ENCODE data around the gene MTMR12.
"Not testable (repeated sequence)": the region's sequence is repeated elsewhere in the genome, so short reads cannot be mapped to it uniquely, and the experiment has no call there.

MTMR12 gene

DNA sequence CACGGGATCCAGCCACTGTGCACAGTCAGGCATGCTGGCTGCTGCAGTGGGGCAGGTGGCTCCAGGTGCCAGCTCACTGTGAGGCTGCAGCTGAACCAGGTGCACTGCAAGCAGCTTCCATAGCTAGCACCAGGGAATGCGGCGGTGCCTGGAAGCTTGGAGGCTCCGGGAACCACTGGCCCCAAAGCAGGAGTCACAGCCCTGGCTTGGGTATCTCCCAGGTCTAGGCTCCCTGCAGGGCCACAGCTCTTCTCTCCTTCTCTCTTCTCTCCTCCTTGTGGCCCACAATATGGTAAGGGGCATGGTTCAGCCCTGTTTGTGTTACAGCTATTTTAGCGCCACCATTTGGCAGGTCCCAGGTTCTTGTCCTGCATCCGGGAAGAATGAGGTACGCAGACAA lies 6.7 kb upstream of the MTMR12 start:
- no peak for DNase-seq
- no peak overlapping the region for H3K4me3 Mint-ChIP-seq
- H3K27me3 Mint-ChIP-seq: peaks cover 4% of the 10 kb centered on the region
- CTCF ChIA-PET: interaction anchor here (0.5 to 2.0 kb wide), 2 partner anchors 87 to 494 kb away, joined by 3 to 8 read pairs; no protein-coding TSS in a partner anchor
- peaks cover 4% of the 10 kb centered on the region for H3K36me3 Mint-ChIP-seq
- peaks cover 9% of the 10 kb centered on the region for H3K9me3 Mint-ChIP-seq
- peaks cover under 1% of the 10 kb centered on the region for H3K4me1 Mint-ChIP-seq
- no peak overlapping the region for H3K27ac Mint-ChIP-seq

DNA sequence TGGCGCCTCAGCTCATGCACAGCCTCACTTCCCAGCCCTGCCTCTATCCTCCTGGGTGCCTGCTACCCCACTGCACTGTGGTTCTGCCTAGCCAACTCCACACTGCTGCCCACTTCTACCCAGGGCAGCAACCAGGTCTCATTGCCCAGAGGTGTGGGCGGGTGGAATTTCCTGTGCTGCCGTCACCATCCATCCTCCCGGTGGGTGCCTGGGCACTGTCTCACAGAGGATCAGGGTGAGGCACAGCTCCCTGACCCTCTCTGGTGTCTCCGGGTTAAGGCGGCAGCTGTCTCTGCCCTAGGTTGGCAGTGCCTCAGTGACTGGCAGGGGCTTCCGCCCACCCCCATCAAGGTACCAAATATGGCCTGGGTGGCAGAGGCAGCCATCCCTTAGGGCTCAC lies 4.3 kb upstream of the MTMR12 start:
- Mint-ChIP-seq H3K27me3 (peaks cover 4% of the 10 kb centered on the region), H3K36me3 (peaks cover 4% of the 10 kb centered on the region), H3K4me1 (peaks cover 5% of the 10 kb centered on the region), H3K9me3 (peaks cover 9% of the 10 kb centered on the region), H3K27ac (no peak overlapping the region), H3K4me3 (no peak overlapping the region)
- DNase-seq: no peak
- CTCF ChIA-PET: interaction anchor here (1.0 kb wide), 1 partner anchor 12 kb away, joined by 4 read pairs; no protein-coding TSS in a partner anchor

DNA sequence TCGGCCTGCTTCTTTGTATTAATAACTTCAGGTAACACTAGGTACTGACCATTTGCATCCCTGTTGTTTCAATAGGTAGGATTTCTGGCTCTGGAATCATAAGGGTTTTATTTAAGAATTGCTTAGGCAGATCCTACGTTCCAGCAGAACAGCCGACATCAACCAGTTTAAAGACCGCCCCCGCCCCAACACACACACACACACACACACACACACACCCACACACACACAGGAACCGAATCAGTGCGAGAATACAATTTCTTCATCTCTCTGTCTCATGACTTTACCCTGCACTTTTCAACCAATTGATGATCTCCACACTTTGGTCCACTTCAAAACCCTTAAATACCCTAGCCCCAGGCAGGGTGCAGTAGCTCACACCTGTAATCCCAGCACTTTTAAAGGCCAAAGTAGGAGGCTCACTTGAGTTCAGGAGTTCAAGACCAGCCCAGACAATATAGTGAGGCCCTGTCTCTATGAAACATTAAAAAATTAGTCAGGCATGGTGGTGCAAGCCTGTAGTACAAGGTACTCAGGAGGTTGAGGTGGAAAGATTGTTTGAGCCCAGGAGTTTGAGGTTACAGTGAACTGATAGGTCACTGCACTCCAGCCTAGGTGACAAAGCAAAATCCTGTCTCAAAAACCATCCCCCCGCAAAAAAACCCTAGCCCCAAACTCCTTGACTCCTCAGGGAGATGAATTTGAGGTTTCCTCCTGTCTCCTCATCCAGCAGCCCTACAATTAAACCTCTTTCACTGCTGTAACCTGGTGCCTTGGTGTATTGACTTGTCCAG lies 2.7 kb upstream of the MTMR12 start:
- peaks cover 19% of the 10 kb centered on the region for H3K4me1 Mint-ChIP-seq
- H3K4me3 Mint-ChIP-seq: no peak overlapping the region
- H3K9me3 Mint-ChIP-seq: no peaks in the 10 kb centered on the region
- H3K27ac Mint-ChIP-seq: peak overlapping the region; percentile 24
- CTCF ChIA-PET: no interaction called here
- H3K27me3 Mint-ChIP-seq: peaks cover 4% of the 10 kb centered on the region
- no peak for DNase-seq
- peaks cover 6% of the 10 kb centered on the region for H3K36me3 Mint-ChIP-seq

DNA sequence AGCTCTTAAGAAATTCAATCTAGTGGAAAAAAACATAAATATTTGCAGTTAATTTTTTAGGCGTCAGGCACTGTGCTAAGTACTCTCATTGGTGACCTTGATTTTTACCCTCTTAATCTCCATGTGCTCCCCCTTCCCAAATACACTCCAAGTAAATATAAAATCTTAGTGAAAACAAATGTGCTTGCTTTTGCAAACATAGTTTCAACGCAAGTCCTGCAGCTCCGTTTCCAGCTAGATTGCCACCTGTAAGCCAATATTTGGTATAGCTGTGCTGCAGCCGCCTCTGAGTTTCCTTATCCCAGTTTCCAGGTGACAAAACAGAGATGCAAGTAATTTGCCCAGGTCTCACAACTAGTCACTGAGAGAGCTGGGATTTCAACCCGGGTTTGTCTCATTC lies 1.9 kb upstream of the MTMR12 start:
- no peak for DNase-seq
- peak overlapping the region; percentile 45 for H3K4me3 Mint-ChIP-seq
- no peaks in the 10 kb centered on the region for H3K9me3 Mint-ChIP-seq
- peak overlapping the region; percentile 75 for H3K27ac Mint-ChIP-seq
- CTCF ChIA-PET: interaction anchor here (1.7 kb wide), 1 partner anchor 16 kb away, joined by 3 read pairs; no protein-coding TSS in a partner anchor
- H3K4me1 Mint-ChIP-seq: peaks cover 25% of the 10 kb centered on the region
- peaks cover 4% of the 10 kb centered on the region for H3K27me3 Mint-ChIP-seq
- H3K36me3 Mint-ChIP-seq: peaks cover 12% of the 10 kb centered on the region

DNA sequence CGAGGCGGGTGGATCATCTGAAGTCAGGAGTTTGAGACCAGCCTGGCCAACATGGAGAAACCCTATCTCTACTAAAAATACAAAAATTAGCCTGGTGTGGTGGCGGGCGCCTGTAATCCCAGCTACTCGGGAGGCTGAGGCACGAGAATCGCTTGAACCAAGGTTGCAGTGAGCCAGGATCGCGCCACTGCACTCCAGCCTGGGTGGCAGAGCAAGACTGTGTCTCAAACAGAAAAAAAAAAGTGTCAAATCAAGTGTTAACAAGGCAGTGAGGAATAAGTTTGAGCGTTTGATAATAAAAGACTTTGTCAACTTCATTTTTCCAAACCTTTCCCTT lies 1.4 kb upstream of the MTMR12 start:
- H3K27me3 Mint-ChIP-seq, H3K9me3 Mint-ChIP-seq, DNase-seq: not testable (repeated sequence)
- CTCF ChIA-PET: interaction anchor here (1.7 kb wide), 1 partner anchor 17 kb away, joined by 3 read pairs; no protein-coding TSS in a partner anchor
- Mint-ChIP-seq H3K4me3 (peak overlapping the region; percentile 45), H3K36me3 (peaks cover 17% of the 10 kb centered on the region), H3K4me1 (peaks cover 30% of the 10 kb centered on the region), H3K27ac (peak overlapping the region; percentile 75)

DNA sequence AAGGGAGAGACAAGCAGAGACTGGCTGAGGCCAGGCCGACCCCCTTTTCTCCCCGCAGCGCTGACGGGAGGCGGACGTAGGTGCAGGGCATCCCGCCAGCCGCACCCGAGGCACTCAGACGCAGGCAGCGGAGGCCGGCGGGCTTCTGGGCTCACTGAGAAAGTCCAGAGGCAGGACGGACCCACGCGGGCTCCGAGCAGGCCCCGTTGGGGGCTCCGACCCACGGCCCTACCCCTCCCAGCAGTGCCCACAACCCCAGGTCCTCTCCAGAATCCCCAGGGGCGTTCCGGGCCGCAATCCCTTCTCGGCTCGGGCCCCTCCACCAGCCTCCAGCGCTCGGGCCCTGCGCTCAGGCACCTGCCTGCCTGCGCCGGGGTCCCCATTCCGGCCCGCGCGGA lies 543 bp downstream of the MTMR12 start:
- peaks cover 40% of the 10 kb centered on the region for H3K4me1 Mint-ChIP-seq

DNA sequence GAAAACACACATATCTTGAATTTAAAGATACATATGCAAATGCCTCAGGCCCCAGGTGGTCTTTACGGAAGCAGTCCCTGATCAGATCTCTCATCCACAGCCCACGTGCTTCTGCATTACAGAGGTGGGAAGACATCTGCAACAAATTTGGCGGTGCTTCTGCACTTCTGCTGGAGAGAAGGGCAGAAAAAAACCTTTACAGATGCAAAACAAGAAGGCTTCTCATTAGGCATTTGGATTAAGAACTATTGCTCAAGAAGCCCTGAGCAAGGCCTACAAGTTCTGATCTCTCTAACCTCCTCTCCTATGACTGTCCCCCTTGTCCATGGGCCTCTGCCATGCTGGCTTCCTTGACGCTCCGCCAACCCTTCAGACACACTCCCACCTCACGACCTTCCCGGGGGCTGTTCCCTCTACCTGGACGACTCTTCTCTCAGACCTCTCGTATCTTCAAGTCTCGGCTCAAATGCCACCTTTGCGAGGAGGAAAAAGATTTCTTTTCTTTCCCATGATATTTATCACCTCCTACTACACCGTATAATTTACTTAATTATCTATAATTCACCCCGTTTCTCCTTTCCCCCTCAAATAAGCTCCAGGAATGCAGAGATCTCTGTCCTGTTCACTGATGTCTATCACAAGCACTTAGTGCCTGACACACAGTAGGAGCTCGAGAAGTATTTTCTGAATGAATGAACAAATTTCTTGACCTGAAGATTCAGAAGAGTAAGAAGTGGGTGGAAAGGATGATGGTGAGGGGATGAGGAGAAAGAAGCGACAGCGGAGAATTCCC lies 1.1 kb downstream of the MTMR12 start:
- peaks cover 24% of the 10 kb centered on the region for H3K36me3 Mint-ChIP-seq
- peaks cover 4% of the 10 kb centered on the region for H3K27me3 Mint-ChIP-seq
- CTCF ChIA-PET: no interaction called here
- no peak for DNase-seq
- H3K4me1 Mint-ChIP-seq: peaks cover 40% of the 10 kb centered on the region
- peak overlapping the region; percentile 90 for H3K4me3 Mint-ChIP-seq
- no peaks in the 10 kb centered on the region for H3K9me3 Mint-ChIP-seq
- H3K27ac Mint-ChIP-seq: peak overlapping the region; percentile 88

More for the DNA sequence above, 543 bp downstream of the MTMR12 start:
- Mint-ChIP-seq H3K36me3 (peaks cover 23% of the 10 kb centered on the region), H3K9me3 (no peaks in the 10 kb centered on the region), H3K27me3 (peaks cover 4% of the 10 kb centered on the region), H3K4me3 (peak overlapping the region; percentile 90), H3K27ac (peak overlapping the region; percentile 88)
- DNase-seq: peak; percentile 66
- CTCF ChIA-PET: no interaction called here

DNA sequence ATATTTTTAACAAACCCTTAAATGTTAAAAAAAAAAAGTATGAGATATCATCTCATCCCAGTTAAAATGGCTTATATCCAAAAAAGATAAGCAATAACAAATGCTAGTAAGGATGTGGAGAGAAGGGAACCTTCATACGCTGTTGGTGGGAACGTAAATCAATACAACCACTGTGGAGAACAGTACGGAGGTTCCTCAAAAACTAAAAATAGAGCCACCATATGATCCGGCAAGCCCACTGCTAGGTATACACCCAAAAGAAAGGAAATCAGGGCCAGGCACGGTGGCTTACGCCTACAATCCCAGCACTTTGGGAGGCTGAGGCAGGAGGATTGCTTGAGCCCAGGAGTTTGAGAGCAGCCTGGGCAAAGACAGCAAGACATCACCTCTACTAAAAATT lies 3.0 kb downstream of the MTMR12 start:
- H3K36me3 Mint-ChIP-seq: peaks cover 27% of the 10 kb centered on the region
- DNase-seq: no peak
- no peaks in the 10 kb centered on the region for H3K9me3 Mint-ChIP-seq
- H3K27ac Mint-ChIP-seq: no peak overlapping the region
- CTCF ChIA-PET: no interaction called here
- no peaks in the 10 kb centered on the region for H3K27me3 Mint-ChIP-seq
- no peak overlapping the region for H3K4me3 Mint-ChIP-seq
- H3K4me1 Mint-ChIP-seq: peaks cover 46% of the 10 kb centered on the region

DNA sequence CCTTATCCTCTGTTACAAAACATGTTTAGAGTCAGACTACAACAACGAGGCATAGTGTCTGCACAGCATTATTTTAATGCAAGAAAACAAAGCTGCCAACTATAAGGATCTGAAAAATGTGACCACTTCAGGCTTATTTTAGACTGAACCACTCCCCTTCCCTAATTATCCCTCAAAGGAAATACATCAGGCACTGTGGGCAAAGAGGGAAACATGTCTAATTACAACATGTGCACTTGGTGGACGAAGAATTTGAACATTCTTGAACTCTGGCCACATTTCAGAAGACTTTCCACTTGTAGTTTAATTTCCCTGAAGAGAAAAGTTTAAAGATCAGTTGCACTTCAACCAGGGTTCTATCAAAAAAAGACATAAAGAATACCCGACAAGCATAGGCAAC lies 3.8 kb downstream of the MTMR12 start:
- no peak overlapping the region for H3K27ac Mint-ChIP-seq
- H3K27me3 Mint-ChIP-seq: no peaks in the 10 kb centered on the region
- no peak overlapping the region for H3K4me3 Mint-ChIP-seq
- peaks cover 31% of the 10 kb centered on the region for H3K36me3 Mint-ChIP-seq
- H3K9me3 Mint-ChIP-seq: no peaks in the 10 kb centered on the region
- no peak for DNase-seq
- peaks cover 49% of the 10 kb centered on the region for H3K4me1 Mint-ChIP-seq
- CTCF ChIA-PET: interaction anchor here (0.6 kb wide), 1 partner anchor 34 kb away, joined by 3 read pairs; no protein-coding TSS in a partner anchor

DNA sequence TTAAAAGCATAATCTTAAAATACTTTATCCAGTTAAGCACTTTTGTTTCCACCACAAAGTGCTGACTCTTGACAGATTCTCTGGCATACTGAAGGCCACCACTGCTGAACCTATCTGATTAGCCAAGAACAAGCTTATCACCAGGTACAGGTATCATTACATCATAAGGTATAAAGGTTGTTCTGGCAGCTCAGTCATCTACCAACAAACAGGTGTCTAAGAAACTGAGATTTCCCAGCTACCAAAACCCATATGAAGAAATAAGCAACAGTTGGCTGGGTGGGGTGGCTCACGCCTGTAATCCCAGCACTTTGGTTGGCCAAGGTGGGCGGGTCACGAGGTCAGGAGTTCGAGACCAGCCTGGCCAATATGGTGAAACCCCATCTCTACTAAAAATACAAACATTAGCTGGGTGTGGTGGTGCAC lies 5.0 kb downstream of the MTMR12 start:
- Mint-ChIP-seq H3K27me3 (no peaks in the 10 kb centered on the region), H3K27ac (no peak overlapping the region), H3K36me3 (peaks cover 31% of the 10 kb centered on the region), H3K4me1 (peaks cover 60% of the 10 kb centered on the region), H3K9me3 (no peaks in the 10 kb centered on the region), H3K4me3 (no peak overlapping the region)
- CTCF ChIA-PET: interaction anchor here (0.7 to 1.6 kb wide), 4 partner anchors 10 to 77 kb away, joined by 3 to 4 read pairs (median 4); no protein-coding TSS in a partner anchor
- no peak for DNase-seq

DNA sequence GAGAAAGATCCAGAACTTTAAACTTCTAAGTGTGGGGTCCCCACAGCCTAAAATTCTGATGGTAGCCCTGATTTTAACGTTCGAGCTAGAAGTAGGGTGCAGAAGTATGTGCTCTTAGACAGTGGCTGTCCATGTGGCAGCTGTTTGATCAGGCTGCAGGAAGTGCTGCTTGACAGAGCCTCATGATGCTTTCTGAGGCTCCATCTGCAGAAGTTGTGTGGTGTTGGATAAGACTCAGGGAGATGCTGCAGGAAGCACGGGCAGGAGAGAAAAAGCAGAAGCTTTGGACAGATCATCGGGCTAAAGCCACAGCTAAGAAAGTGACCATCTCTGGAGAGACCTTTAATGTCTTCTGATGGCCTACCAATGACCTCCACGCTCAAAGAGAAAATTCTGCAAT lies 8.1 kb downstream of the MTMR12 start:
- no peak overlapping the region for H3K4me3 Mint-ChIP-seq
- DNase-seq: no peak
- CTCF ChIA-PET: interaction anchor here (0.6 to 1.6 kb wide), 2 partner anchors 43 to 72 kb away, joined by 3 to 5 read pairs; no protein-coding TSS in a partner anchor
- no peaks in the 10 kb centered on the region for H3K9me3 Mint-ChIP-seq
- H3K27me3 Mint-ChIP-seq: no peaks in the 10 kb centered on the region
- H3K27ac Mint-ChIP-seq: no peak overlapping the region
- peaks cover 21% of the 10 kb centered on the region for H3K36me3 Mint-ChIP-seq
- peaks cover 46% of the 10 kb centered on the region for H3K4me1 Mint-ChIP-seq

DNA sequence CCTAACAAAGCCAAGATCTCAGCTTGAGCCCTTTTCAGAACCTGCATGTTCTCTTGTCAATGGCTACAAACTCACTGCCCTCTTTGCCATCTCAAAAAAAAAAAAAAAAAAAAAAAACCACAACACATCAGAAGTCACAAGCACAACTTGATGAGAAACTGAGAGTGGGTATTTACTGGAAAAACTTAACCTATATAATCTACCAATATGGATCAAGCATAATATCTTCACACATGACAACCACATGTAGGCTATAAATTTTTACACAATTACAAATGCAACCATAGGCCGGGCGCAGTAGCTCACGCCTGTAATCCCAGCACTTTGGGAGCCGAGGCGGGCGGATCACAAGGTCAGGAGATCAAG lies 9.0 kb downstream of the MTMR12 start:
- Mint-ChIP-seq H3K27ac (peak overlapping the region; percentile 37), H3K27me3 (no peaks in the 10 kb centered on the region), H3K36me3 (peaks cover 12% of the 10 kb centered on the region), H3K9me3 (no peaks in the 10 kb centered on the region), H3K4me1 (peaks cover 42% of the 10 kb centered on the region), H3K4me3 (no peak overlapping the region)
- CTCF ChIA-PET: interaction anchor here (1.6 kb wide), 1 partner anchor 72 kb away, joined by 5 read pairs; no protein-coding TSS in a partner anchor
- no peak for DNase-seq

DNA sequence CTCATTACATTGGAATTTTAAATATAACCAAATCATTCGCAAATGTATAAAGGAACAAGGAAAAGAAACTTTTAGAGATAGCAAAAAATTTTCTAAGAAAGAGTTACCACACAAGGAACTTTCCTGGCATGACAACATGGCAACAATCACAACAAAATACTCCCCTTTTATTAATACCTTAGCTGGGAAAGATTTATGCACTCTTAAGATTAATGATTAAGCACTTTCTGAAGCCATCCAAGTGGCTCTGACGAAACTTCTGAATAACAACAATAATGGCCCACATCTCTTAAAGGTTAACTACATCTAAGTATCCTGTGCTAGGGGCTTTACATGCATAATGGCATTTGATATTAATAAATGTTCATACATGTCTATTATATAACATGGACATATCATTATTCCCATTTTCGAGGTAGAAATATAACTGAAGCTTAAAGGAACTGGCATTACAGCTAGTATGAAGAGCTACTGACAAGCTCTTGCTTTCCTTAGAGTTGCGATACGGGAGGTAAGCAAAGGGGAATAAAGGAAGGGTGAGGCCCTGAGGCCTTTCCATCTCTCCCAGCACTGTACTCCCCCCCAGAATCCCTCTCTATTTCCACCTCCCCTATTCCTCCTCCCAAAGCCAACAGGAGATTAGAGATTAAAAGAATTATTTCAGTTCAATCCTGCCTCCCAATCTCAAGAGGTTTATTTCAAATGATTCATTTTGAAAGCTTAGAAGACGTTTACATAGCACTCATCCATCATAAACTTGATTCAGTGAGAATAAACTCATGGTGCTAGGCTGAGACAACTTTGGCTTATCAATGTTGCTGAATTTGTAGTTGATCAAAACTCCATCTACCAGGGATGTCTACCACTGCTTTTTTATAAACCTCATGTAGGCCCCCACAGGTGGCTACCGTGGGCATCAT lies 9.6 kb downstream of the MTMR12 start:
- Mint-ChIP-seq H3K4me3 (no peak overlapping the region), H3K9me3 (no peaks in the 10 kb centered on the region), H3K4me1 (peaks cover 41% of the 10 kb centered on the region), H3K27ac (peak overlapping the region; percentile 37), H3K27me3 (no peaks in the 10 kb centered on the region), H3K36me3 (peaks cover 15% of the 10 kb centered on the region)
- DNase-seq: no peak
- CTCF ChIA-PET: interaction anchor here (1.2 to 1.6 kb wide), 2 partner anchors 69 to 71 kb away, joined by 4 to 5 read pairs; no protein-coding TSS in a partner anchor

All from activated naive CD4-positive, alpha-beta T cell treated with anti-CD3 and anti-CD28 coated beads, Interleukin-2, amount 10 ng/mL, durations not matched to agents 7 days and 5 days (primary cell).